Stimulated activated effector memory CD8-positive, alpha-beta T cell treated with anti-CD3 and anti-CD28 coated beads, Interleukin-12 subunit alpha, Interleukin-12 subunit beta, amount 100 ng/mL, for 72 hours (primary cell): Measurements from ENCODE around the gene RNPS1.
A peak's percentile ranks its signal among the peaks of the same experiment; 100 is the strongest.

Experiments used
- ATAC-seq: fragments of 150-1000 bp; cut with Tn5 transposase; 2 replicates; pipeline ENCODE4 v1.10.0; 2021
- DNase-seq, 2 donors: peaks; one replicate each; pipeline ENCODE4 v3.0.0; 2021 to 2022; ENCODE audit warnings: low spot score in 2 of 2
- H3K27ac Mint-ChIP-seq: one replicate; pipeline ENCODE4 v1.8.0; 2022; ENCODE audit warnings: mild to moderate bottlenecking, mixed read lengths
- H3K36me3 Mint-ChIP-seq: one replicate; pipeline ENCODE4 v1.8.0; 2022; ENCODE audit warnings: mild to moderate bottlenecking, mixed read lengths
- H3K4me1 Mint-ChIP-seq: one replicate; pipeline ENCODE4 v1.8.0; 2022; ENCODE audit warnings: mixed read lengths
- H3K4me3 Mint-ChIP-seq: one replicate; pipeline ENCODE4 v1.8.0; 2022; ENCODE audit warnings: mild to moderate bottlenecking, mixed read lengths
- H3K9me3 Mint-ChIP-seq: one replicate; pipeline ENCODE4 v1.8.0; 2022; ENCODE audit warnings: mixed read lengths

RNPS1 gene

DNA sequence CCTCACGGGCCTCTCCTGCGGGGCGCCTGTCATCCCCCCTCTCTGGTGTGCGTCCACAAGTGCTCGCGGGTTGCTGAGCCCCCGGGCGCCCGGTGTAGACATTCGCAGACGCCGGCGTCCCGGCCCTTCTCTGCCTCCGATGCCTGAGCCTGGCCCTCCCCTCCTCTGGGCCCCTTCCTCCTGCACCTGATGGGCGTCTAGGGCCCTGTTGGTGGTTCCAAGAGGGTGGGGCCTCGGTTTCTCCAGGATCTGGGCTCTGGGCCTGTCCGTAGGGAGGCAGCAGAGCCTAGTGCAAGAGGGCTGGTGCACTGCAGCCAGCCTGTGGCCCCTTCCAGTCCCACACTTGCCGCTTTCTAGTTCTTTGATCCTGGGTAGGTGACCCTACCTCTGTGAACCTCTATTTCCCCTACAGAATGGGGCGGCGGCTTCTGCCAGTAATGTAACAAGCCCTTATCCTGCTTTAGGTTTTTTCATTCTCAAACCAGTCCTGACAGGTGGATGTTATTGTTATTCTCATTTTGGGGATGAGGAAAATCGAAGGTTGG lies 43.9 kb downstream of the RNPS1 start:
- ATAC-seq (peak; percentile 33), DNase-seq (no peak)
- H3K4me3 Mint-ChIP-seq = peak overlapping the region; percentile 80
- peaks cover 17% of the 10 kb centered on the region for H3K4me1 Mint-ChIP-seq
- no peaks in the 10 kb centered on the region for H3K9me3 Mint-ChIP-seq
- H3K27ac Mint-ChIP-seq = peak overlapping the region; percentile 92
- H3K36me3 Mint-ChIP-seq = peaks cover 11% of the 10 kb centered on the region

DNA sequence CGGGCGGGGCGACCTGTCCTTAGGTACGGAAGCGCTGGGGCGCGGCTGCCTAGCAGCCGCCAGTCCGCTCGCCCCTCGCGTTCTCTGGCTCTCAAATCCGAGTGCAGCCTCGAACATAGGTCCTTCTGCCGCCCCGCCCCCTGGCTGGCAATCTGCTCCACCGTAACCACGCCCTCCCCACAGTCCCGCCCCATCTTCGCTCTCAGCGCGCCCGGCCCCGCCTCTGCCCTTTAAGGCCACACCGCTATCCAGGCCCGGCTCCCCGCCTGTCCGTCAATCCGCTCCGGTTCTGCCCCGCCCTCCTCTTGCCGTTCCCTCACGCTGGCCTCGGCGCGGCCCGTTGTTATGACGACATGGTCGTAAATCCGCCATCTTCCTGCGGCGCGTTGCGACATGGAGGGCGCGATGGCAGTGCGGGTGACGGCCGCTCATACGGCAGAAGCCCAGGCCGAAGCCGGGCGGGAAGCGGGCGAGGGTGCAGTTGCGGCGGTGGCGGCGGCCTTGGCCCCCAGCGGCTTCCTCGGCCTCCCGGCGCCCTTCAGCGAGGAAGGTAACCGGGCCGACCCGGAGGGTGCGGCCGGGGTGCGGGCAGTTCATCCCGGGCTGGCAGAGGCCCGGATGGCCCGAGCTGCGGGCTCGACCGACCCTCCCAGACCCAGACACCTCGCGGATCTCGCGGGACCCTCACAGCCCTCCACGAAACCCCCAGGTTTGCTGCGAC lies 44.5 kb downstream of the RNPS1 start, which contains the start of gene E4F1:
Gene E4F1 (plus strand): TSS at position 371 of the 721 bp plus-strand sequence. CDS start 23 bp downstream, at position 394.
- peak within 1 kb of the TSS; percentile 92 for H3K27ac Mint-ChIP-seq
- H3K9me3 Mint-ChIP-seq = no peaks in the 10 kb centered on the region
- DNase-seq = peak; percentile 97 to 100

DNA sequence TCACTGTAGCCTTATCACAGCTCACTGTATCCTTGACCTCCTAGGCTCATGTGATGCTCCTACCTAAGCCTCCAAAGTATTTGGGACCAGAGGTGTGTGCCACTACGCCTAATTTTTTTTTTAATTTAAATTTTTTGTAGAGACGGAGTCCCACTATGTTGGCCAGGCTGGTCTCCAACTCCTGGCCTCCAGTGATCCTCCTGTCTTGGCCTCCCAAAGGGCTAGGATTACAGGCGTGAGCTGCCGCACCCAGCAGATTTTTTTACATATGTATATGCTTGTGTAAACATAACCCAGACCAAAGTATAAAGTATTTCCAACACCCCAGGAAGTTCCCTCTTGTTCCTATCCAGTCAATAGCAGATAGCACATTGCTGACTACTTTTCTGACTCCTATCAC lies 51.6 kb downstream of the RNPS1 start:
- DNase-seq (no peak), ATAC-seq (no peak)
- peak overlapping the region; percentile 82 for H3K27ac Mint-ChIP-seq
- H3K9me3 Mint-ChIP-seq = no peaks in the 10 kb centered on the region
- peaks cover 29% of the 10 kb centered on the region for H3K36me3 Mint-ChIP-seq
- peak overlapping the region; percentile 75 for H3K4me3 Mint-ChIP-seq
- peaks cover 21% of the 10 kb centered on the region for H3K4me1 Mint-ChIP-seq

More for the DNA sequence above, 44.5 kb downstream of the RNPS1 start, which contains the start of gene E4F1:
- peak within 1 kb of the TSS; percentile 80 for H3K4me3 Mint-ChIP-seq
- ATAC-seq = peak; percentile 98
- peaks cover 11% of the 10 kb centered on the region for H3K36me3 Mint-ChIP-seq
- peaks cover 17% of the 10 kb centered on the region for H3K4me1 Mint-ChIP-seq

DNA sequence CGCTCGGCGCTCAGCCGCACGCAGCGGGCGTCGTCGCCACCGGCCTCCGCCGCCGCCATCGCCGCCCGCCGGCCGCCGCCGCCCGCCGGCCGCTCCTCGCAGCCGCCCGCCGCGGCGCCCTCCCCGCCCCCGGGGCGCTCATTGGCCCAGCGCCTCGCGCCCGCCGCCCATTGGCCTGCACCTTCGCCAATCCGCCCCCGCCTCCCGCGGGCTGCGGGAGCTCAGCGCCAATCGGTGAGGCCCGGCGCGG lies 53.3 kb downstream of the RNPS1 start, which contains the start of gene PGP:
Gene PGP (minus strand): TSS at position 122 of the 250 bp plus-strand sequence. CDS start 63 bp downstream, at position 59.
- Mint-ChIP-seq H3K27ac (peak within 1 kb of the TSS; percentile 82), H3K9me3 (no peaks in the 10 kb centered on the region), H3K4me3 (peak within 1 kb of the TSS; percentile 75), H3K36me3 (peaks cover 36% of the 10 kb centered on the region), H3K4me1 (peaks cover 21% of the 10 kb centered on the region)
- ATAC-seq (no peak), DNase-seq (no peak)

DNA sequence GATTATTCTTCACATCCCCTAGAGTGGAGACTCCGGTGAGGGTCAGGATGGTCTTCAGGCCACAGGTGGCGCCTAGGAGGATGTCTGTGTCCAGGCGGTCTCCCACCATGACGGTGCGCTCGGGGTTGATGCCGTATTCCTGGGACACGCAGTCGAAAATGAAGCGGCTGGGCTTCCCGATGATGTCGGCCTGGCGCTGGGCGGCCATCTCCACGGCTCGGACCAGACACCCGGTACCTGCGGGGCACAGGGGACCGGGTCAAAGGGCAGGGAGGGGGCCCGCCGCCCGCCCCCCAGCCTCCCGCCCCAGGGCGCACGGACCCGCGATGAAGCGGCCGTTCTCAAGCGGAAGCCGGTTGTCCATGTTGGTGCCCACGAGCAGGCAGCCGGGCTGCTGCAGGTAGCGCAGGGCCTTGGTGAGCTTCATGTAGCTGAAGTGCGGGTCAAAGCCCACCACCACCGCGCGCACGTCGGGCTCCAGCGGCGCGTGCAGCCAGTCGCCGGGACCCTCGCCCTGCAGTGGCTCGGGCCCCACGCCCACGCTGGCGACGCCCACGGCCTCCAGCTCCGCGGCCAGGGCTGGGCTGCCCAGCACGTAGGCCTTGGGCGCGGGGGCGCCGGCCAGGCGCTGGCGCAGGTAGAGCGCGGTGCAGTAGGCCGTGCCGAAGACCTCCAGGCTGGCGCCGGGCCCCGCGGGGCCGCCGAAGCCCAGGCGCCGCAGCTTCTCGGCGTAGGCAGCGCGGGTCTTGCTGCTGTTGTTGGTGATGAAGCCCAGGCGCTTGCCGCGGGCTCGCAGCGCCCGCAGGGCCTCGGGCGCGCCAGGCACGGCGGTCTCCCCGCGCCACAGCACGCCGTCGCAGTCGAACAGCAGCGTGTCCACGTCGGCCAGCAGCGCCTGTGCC lies 53.9 kb downstream of the RNPS1 start:
- peak in 1 of 2 donors; percentile 70 for DNase-seq
- Mint-ChIP-seq H3K9me3 (no peaks in the 10 kb centered on the region), H3K36me3 (peaks cover 40% of the 10 kb centered on the region), H3K27ac (peak overlapping the region; percentile 82), H3K4me1 (peaks cover 21% of the 10 kb centered on the region), H3K4me3 (peak overlapping the region; percentile 75)
- no peak for ATAC-seq

DNA sequence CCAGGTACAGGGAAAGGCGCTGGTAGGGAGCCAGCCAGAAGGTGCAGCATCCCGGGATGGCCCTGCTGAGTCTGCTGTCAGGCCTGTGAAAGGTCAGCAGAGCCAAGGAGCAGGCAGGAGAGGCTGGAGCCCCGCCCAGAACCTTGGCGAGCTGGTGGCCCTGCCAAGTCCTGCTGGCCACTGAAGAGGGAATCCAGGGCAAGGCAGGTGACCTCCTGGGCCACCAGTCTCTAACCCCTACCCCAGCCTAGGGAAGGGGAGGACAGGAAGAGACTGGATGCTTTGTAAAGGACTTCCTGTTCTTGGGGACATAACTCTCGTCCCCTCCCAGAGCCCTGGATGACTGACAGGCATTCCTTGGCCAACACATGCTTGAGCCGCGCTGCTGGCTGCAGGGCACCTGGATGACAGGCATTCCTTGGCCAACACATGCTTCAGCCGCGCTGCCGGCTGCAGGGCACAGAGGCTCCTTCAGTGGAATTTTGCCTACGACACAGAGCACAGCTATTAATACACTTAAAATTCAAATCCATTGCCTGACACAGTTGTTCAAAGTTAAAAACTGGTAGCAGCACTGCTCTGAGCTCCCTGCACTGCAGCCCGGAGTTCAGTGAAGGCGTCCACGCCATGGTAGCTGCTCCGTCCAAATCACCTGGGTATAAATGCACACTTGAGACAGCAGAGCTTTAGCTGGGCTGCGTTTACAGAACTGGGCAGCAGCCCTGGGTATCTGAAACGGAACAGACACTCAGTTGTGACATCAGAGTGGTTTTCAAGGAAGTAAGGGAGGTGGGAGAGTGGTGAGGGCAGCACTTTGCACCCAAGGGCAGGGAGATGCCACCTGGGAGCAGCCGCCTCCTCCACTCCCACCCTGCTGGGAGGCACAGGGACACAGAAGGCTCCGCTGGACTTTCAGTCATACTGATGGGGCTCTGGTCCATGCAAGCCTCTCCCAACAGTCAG lies 55.3 kb downstream of the RNPS1 start:
- H3K4me1 Mint-ChIP-seq = peaks cover 26% of the 10 kb centered on the region
- no peaks in the 10 kb centered on the region for H3K9me3 Mint-ChIP-seq
- peak overlapping the region; percentile 84 for H3K27ac Mint-ChIP-seq
- no peak for ATAC-seq
- no peak for DNase-seq
- H3K36me3 Mint-ChIP-seq = peaks cover 49% of the 10 kb centered on the region
- peak overlapping the region; percentile 69 for H3K4me3 Mint-ChIP-seq

DNA sequence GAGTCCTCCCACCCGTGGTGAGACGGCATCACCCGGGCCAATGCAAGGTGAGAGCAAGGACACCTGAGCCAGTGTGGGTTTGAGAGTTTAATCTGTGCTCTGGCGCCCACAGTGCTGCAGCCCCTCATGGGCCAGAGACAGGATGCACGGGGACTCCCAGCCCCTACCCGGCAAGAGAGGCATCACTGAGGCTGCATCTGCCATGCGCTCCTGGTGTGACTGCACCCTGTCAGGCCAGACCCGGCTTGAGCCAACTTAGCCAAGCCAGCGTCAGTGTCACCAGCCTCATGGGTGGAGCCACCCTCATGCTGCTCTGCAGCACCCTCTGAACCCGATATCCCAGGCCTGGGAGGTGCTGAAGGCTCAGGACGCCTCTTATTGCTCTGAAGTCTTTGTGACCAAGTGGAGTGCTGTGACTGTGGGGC lies 56.0 kb downstream of the RNPS1 start:
- Mint-ChIP-seq H3K4me3 (peak overlapping the region; percentile 69), H3K27ac (peak overlapping the region; percentile 84), H3K9me3 (no peaks in the 10 kb centered on the region), H3K36me3 (peaks cover 56% of the 10 kb centered on the region), H3K4me1 (peaks cover 31% of the 10 kb centered on the region)
- no peak for ATAC-seq
- no peak for DNase-seq

DNA sequence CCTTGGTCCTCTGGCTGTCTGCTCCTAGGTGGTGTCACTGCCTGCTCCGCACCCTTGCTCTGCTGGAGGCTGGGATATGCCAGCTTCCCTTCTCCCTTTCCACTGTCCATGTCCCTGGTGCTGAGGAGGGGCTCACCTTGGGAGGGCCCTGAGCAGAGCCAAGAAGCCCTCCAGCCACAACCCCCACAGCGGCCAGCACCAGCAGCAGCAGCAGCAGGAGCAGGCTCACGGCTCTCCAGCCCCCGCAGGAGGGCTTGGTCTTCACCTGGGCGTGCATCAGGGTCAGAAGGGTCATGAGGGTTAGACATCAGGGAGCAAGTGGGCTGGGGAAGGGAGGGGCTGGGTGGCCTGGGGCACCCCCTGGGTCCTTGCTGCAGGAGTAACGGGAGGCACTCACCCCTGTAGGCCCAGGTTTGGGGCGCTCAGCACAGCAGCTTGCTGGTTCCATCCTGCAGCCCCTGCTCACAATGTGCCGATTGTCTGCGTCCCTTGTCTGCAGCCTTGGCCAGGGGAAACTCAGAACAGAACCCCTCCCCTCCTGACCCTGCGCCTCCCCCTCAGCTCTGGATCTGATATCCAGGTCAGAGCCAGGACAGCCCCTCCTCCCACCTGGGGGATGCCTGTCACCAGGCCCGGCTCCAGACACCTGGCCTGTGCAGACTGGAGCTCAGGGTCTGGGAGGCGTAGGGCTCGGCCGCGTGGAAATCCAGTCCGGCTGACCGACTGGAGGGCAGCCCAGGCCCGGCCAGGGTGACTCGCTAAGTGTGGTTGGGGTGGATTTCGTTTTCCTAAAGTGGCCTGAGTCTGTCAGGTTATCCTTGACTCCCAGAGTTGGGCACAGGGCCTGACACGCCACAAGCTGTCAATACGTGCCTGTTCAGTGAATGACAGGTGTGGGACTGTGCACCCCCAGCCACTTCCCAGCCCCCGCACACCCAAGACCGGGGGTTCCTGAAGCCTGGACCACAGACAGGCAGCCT lies 57.2 kb downstream of the RNPS1 start, which contains the start of gene BRICD5:
Gene BRICD5 (minus strand): TSS at position 478 of the 980 bp plus-strand sequence. CDS start 30 bp downstream, at position 448.
- ATAC-seq (no peak), DNase-seq (no peak)
- no peaks in the 10 kb centered on the region for H3K9me3 Mint-ChIP-seq
- H3K36me3 Mint-ChIP-seq = peaks cover 56% of the 10 kb centered on the region
- H3K4me3 Mint-ChIP-seq = peak within 1 kb of the TSS; percentile 69
- peaks cover 38% of the 10 kb centered on the region for H3K4me1 Mint-ChIP-seq
- peak within 1 kb of the TSS; percentile 84 for H3K27ac Mint-ChIP-seq

DNA sequence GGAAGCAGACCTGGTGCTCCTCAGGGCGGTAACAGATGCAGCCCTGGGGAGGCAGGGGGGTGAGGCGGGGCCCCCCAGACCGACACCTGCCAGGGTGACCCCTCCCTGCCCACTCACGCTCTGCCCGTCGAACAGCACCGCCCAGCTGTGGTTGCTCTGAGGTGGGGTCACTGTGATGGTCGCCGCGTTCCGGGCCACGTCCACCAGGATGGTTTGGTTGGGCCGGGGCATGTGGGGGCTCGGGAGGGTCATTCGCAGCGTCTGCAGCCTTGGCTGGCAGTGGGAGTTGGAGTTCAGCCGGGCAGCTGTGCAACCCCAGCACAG lies 58.0 kb downstream of the RNPS1 start:
- no peak for DNase-seq
- H3K36me3 Mint-ChIP-seq = peaks cover 52% of the 10 kb centered on the region

DNA sequence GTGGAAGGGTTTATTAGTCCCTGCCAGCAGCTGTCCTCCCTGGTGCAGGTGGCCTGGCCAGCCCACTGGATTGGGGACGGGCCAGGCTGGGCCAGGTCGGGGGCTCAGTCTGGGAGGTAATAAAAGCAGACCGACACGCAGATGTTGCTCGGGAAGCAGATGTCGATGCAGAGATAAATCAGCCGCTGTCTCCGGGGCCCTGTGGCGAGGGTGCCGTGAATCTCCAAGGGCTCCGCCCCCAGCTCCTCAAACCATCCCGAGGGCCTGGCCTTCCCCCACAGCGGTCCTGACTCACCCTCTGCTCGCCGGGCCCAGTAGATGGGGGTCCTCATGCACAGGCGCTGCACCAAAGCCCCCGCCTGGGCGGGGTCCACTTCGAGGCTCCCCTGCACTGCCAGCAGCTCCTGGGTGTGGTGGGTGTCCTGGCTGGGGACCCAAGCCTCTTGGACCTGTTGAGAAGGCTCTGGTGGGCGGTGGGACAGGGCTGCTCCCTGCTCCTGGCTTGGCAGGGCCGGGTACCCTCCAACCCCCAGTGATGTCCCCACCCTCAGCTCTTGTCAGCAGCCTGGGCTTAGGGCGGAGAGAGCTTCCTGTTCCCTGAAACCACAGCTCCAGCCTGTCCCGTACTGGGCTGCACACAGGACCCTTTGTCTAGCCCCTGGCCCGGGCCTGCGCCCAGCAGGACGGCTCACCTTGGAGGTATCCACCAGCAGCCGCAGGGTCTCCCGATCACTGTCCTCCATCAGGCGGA lies 58.5 kb downstream of the RNPS1 start:
- DNase-seq (no peak), ATAC-seq (no peak)
- peaks cover 51% of the 10 kb centered on the region for H3K36me3 Mint-ChIP-seq
- no peak overlapping the region for H3K4me3 Mint-ChIP-seq
- H3K27ac Mint-ChIP-seq = no peak overlapping the region
- H3K4me1 Mint-ChIP-seq = peaks cover 43% of the 10 kb centered on the region
- H3K9me3 Mint-ChIP-seq = no peaks in the 10 kb centered on the region

More for the DNA sequence above, 58.0 kb downstream of the RNPS1 start:
- peak overlapping the region; percentile 76 for H3K27ac Mint-ChIP-seq
- H3K9me3 Mint-ChIP-seq = no peaks in the 10 kb centered on the region
- no peak overlapping the region for H3K4me3 Mint-ChIP-seq
- peaks cover 38% of the 10 kb centered on the region for H3K4me1 Mint-ChIP-seq
- no peak for ATAC-seq

DNA sequence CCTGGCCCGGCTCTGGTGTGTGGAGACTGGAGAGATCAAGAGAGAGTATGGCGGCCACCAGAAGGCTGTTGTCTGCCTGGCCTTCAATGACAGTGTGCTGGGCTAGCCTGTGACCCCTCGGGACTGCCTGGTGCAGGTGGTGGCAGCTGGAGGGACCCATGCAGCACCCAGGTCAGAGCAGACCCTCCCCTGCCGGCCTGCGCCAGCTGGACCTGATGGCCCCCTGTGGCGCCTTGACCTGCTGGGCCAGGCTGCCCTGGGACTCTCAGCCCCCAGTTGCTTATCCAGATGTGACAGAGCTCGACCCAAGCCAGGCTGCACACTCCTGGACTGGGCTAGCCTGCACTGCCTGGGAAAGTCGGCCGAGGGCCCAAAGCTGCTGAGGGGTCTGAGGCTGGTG lies 59.2 kb downstream of the RNPS1 start:
- no peak overlapping the region for H3K27ac Mint-ChIP-seq
- peaks cover 55% of the 10 kb centered on the region for H3K36me3 Mint-ChIP-seq
- peaks cover 46% of the 10 kb centered on the region for H3K4me1 Mint-ChIP-seq
- DNase-seq (no peak), ATAC-seq (no peak)
- no peaks in the 10 kb centered on the region for H3K9me3 Mint-ChIP-seq
- no peak overlapping the region for H3K4me3 Mint-ChIP-seq

DNA sequence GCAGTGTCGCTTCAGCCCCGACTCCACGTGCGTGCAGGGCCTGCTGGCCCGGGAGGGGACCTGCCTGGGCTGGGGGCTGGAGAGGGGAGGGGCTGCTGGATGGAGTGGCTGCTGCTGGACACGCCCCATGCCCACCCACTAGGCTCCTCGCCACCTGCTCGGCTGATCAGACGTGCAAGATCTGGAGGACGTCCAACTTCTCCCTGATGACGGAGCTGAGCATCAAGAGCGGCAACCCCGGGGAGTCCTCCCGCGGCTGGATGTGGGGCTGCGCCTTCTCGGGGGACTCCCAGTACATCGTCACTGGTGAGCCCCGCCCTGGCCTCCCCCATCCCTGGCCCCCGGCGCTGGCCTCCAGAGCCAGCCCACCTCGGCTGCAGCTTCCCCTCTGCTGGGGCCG lies 59.6 kb downstream of the RNPS1 start:
- Mint-ChIP-seq H3K36me3 (peaks cover 52% of the 10 kb centered on the region), H3K4me1 (peaks cover 47% of the 10 kb centered on the region), H3K4me3 (peak overlapping the region; percentile 75), H3K27ac (no peak overlapping the region), H3K9me3 (no peaks in the 10 kb centered on the region)
- DNase-seq (no peak), ATAC-seq (no peak)

DNA sequence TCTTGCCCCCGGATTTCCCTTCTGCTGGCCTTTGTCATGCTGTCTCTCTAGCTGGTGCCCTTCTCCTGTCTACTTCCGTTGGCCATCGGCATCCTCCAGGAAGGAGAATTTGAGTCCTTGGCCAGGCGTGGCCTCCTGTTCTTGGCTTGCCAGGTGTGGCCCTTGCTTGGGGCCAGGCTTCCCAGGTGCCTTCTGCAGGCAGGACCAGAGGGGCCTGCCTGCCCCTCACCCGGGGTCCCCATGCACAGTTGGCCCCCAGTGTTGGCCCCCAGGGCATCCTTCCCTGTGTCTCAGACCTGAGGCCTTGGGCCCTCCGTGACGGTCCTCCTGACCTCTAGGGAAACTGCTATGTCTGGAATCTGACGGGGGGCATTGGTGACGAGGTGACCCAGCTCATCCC lies 60.1 kb downstream of the RNPS1 start:
- DNase-seq (no peak), ATAC-seq (no peak)
- Mint-ChIP-seq H3K4me3 (peak overlapping the region; percentile 75), H3K9me3 (no peaks in the 10 kb centered on the region), H3K27ac (peak overlapping the region; percentile 69), H3K4me1 (peaks cover 44% of the 10 kb centered on the region), H3K36me3 (peaks cover 47% of the 10 kb centered on the region)
